ENCODE measurements around the gene APOL6. TPM values are rescaled to one million over a fixed set of nuclear protein-coding genes. Genes with fewer than 3 reads are reported as not detected.
"Not testable (repeated sequence)": the region's sequence is repeated elsewhere in the genome, so short reads cannot be mapped to it uniquely, and the experiment has no call there.

APOL6 gene
- total and polyA plus RNA-seq, 2 of the 4 experiments (the other 2 are of a cell fraction) = 1.2 to 7.2 TPM

- Histone ChIP-seq H3K27me3 (ENCODE audit: control insufficient read depth, insufficient read depth, low read length) (no peaks in the 10 kb centered on the region), H3K4me3 (ENCODE audit: insufficient read depth, low read depth, low read length) (no peak overlapping the region), H3K23ac (ENCODE audit: low read depth, low read length) (no peak overlapping the region), H4K20me1 (ENCODE audit: insufficient read depth, low read length) (no peaks in the 10 kb centered on the region), H3K4me2 (ENCODE audit: low read depth, low read length) (no peak overlapping the region), H2BK5ac (ENCODE audit: low read depth, low read length, poor library complexity, severe bottlenecking) (no peak overlapping the region), H3K18ac (ENCODE audit: low read depth, low read length) (no peak overlapping the region), H2BK15ac (ENCODE audit: low read depth, low read length) (no peak overlapping the region), H3K14ac (replicated peaks; ENCODE audit: low read depth, low read length) (no peak overlapping the region), H4K91ac (ENCODE audit: insufficient read depth, low read depth, low read length) (no peak overlapping the region), H3K79me1 (ENCODE audit: low read depth in 1 of 2, low read length in 2 of 2) (no peaks in the 10 kb centered on the region), H3K4ac (ENCODE audit: low read depth, low read length) (no peak overlapping the region), H4K5ac (ENCODE audit: low read depth, low read length) (no peak overlapping the region), H2AK5ac (ENCODE audit: low read depth, low read length) (no peak overlapping the region), H3K9me3 (ENCODE audit: control insufficient read depth, insufficient read depth, low read length) (no peaks in the 10 kb centered on the region), H3K27ac (ENCODE audit: insufficient read depth, low read length) (no peak overlapping the region), H2AK9ac (replicated peaks; ENCODE audit: low read depth, low read length, poor library complexity) (no peak overlapping the region), H3K9ac (ENCODE audit: low read depth, low read length) (no peak overlapping the region), H2BK20ac (ENCODE audit: low read depth, low read length) (no peak overlapping the region), H3K36me3 (ENCODE audit: control insufficient read depth, insufficient read depth, low read length) (no peaks in the 10 kb centered on the region), H3K4me1 (ENCODE audit: control insufficient read depth, insufficient read depth, low read length) (no peaks in the 10 kb centered on the region), H4K8ac (ENCODE audit: low read depth in 2 of 2, low read length in 2 of 2) (no peak overlapping the region), H3K9me1 (ENCODE audit: insufficient read depth, low read length) (no peaks in the 10 kb centered on the region), H3K56ac (ENCODE audit: extremely low read depth, insufficient read depth, low read length) (no peak overlapping the region), H2BK120ac (ENCODE audit: low read depth, low read length) (no peak overlapping the region), H2AFZ (replicated peaks; ENCODE audit: low read length, poor library complexity) (no peak overlapping the region)
- no TSS peak for BruUV-seq (replicated peaks)
- DNase-seq (no peak), ATAC-seq (ENCODE audit: low read depth) (no peak)
- CTCF ChIA-PET = no interaction called here
- TF ChIP-seq USF2 (IDR thresholded peaks at IDR 0.05; ENCODE audit: low read depth, low read length) (no peak), POLR2A (IDR thresholded peaks at IDR 0.05; ENCODE audit: low read depth, low read length) (no peak)
- POLR2A ChIA-PET (ENCODE audit: unreplicated experiment) = no interaction called here
- dilution Hi-C loops (cut with HindIII; ENCODE audit: low sequenced_read_pairs, unreplicated experiment) = no loop called here
- in situ Hi-C loops (cut with MboI; ENCODE audit: low sequenced_read_pairs) = no loop called here
- WGBS, 2 experiments (ENCODE audit: extremely low coverage in 2 of 2, insufficient read length in 1 of 2) = 63% methylated on average over 2 of the region's 14 CpGs; no CpG with 5 or more reads in 1 of the 2 experiments
- intact Hi-C loops (cut with micrococcal nuclease) = no loop called here
These were observed 48.9 kb downstream of the APOL6 start for GRCh38 chr22:35697142-35697541.

GRCh38 chr22:35699852-35700251, 51.6 kb downstream of the APOL6 start:
- H2BK5ac ChIP-seq (ENCODE audit: low read depth, low read length, poor library complexity, severe bottlenecking); H3K9me3 ChIP-seq (ENCODE audit: control insufficient read depth, insufficient read depth, low read length); in situ Hi-C loops (cut with MboI; ENCODE audit: low sequenced_read_pairs); H3K4me3 ChIP-seq (ENCODE audit: insufficient read depth, low read depth, low read length); H2AK9ac ChIP-seq (replicated peaks; ENCODE audit: low read depth, low read length, poor library complexity); H2AFZ ChIP-seq (replicated peaks; ENCODE audit: low read length, poor library complexity); H3K14ac ChIP-seq (replicated peaks; ENCODE audit: low read depth, low read length); H3K23ac ChIP-seq (ENCODE audit: low read depth, low read length); H4K20me1 ChIP-seq (ENCODE audit: insufficient read depth, low read length); POLR2A ChIA-PET (ENCODE audit: unreplicated experiment); DNase-seq; H2AK5ac ChIP-seq (ENCODE audit: low read depth, low read length); BruUV-seq (replicated peaks); H3K27ac ChIP-seq (ENCODE audit: insufficient read depth, low read length); H3K18ac ChIP-seq (ENCODE audit: low read depth, low read length); H4K8ac ChIP-seq (ENCODE audit: low read depth in 2 of 2, low read length in 2 of 2); H3K9me1 ChIP-seq (ENCODE audit: insufficient read depth, low read length); intact Hi-C loops (cut with micrococcal nuclease); H3K4ac ChIP-seq (ENCODE audit: low read depth, low read length); CTCF ChIA-PET; H3K56ac ChIP-seq (ENCODE audit: extremely low read depth, insufficient read depth, low read length); H3K27me3 ChIP-seq (ENCODE audit: control insufficient read depth, insufficient read depth, low read length); H3K36me3 ChIP-seq (ENCODE audit: control insufficient read depth, insufficient read depth, low read length); H3K9ac ChIP-seq (ENCODE audit: low read depth, low read length); H3K79me1 ChIP-seq (ENCODE audit: low read depth in 1 of 2, low read length in 2 of 2); H2BK20ac ChIP-seq (ENCODE audit: low read depth, low read length); H2BK15ac ChIP-seq (ENCODE audit: low read depth, low read length); dilution Hi-C loops (cut with HindIII; ENCODE audit: low sequenced_read_pairs, unreplicated experiment); H4K91ac ChIP-seq (ENCODE audit: insufficient read depth, low read depth, low read length); H2BK120ac ChIP-seq (ENCODE audit: low read depth, low read length); H4K5ac ChIP-seq (ENCODE audit: low read depth, low read length); ATAC-seq (ENCODE audit: low read depth); H3K4me2 ChIP-seq (ENCODE audit: low read depth, low read length): not testable (repeated sequence)
- WGBS, 2 experiments (ENCODE audit: extremely low coverage in 2 of 2, insufficient read length in 1 of 2) = no CpG with 5 or more reads among the region's 6 CpGs
- peaks cover 11% of the 10 kb centered on the region for H3K4me1 ChIP-seq (ENCODE audit: control insufficient read depth, insufficient read depth, low read length)
